Gastroesophageal sphincter (tissue), 3 donors: ENCODE measurements around the gene DHX15.

Source experiments
- CTCF ChIP-seq, 4 experiments: fragments of 200-600 bp in 2 of 4; fragments of 450-650 bp in 2 of 4; sonication (generic) in 1 of 4; IDR thresholded peaks; one replicate each; pipeline ENCODE4 v1.5.1; 2017 to 2019; ENCODE audit warnings: antibody characterized with exemption in 4 of 4, mild to moderate bottlenecking in 2 of 4, moderate library complexity in 2 of 4
- POLR2A ChIP-seq, 2 donors: fragments of 450-650 bp; IDR thresholded peaks; one replicate each; pipeline ENCODE4 v1.6.1; 2017; ENCODE audit warnings: antibody characterized with exemption in 2 of 2, mild to moderate bottlenecking in 2 of 2, moderate library complexity in 1 of 2
- POLR2AphosphoS5 ChIP-seq: sonication (generic); formaldehyde crosslinking; IDR thresholded peaks from one replicate; pipeline ENCODE4 v1.6.1; 2017; ENCODE audit warnings: antibody characterized with exemption

- no peak for TF ChIP-seq CTCF (IDR thresholded peaks at IDR 0.05)
- TF ChIP-seq POLR2A (IDR thresholded peaks at IDR 0.05): no peak
- TF ChIP-seq POLR2AphosphoS5: no peak
Measured at GRCh38 chr4:24630937-24631336, 46.6 kb upstream of the DHX15 start.
